ENCODE results near the gene TEAD1.

Gene TEAD1

GRCh38 chr11:12834630-12835029, 160.4 kb downstream of the TEAD1 start:
- DNase-seq (ENCODE audit: low spot score), result no peak

DNA sequence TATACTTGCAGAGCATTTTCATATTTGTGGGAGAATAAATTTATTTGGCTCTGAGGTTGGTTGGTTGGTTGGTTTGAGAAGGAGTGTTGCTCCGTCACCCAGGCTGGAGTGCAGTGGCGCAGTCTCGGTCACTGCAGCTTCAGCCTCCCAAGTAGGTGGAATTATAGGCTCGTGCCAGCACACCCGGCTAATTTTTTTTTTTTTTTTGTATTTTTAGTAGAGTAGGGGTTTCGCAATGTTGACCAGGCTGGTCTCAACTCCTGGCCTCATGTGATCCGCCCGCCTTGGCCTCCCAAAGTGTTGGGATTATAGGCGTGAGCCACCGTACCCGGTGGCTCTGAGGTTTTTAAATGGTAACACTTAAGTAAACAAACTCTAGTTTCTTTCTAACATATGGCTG, 161.1 kb downstream of the TEAD1 start:
- DNase-seq (ENCODE audit: low spot score), result no peak

- DNase-seq (ENCODE audit: low spot score), result no peak
These were observed 164.4 kb downstream of the TEAD1 start for GRCh38 chr11:12838463-12839123.

GRCh38 chr11:12840871-12841660, 166.8 kb downstream of the TEAD1 start:
- DNase-seq (ENCODE audit: low spot score), result no peak

- no peak for DNase-seq (ENCODE audit: low spot score)
These were observed 167.9 kb downstream of the TEAD1 start for GRCh38 chr11:12841946-12842630.

DNA sequence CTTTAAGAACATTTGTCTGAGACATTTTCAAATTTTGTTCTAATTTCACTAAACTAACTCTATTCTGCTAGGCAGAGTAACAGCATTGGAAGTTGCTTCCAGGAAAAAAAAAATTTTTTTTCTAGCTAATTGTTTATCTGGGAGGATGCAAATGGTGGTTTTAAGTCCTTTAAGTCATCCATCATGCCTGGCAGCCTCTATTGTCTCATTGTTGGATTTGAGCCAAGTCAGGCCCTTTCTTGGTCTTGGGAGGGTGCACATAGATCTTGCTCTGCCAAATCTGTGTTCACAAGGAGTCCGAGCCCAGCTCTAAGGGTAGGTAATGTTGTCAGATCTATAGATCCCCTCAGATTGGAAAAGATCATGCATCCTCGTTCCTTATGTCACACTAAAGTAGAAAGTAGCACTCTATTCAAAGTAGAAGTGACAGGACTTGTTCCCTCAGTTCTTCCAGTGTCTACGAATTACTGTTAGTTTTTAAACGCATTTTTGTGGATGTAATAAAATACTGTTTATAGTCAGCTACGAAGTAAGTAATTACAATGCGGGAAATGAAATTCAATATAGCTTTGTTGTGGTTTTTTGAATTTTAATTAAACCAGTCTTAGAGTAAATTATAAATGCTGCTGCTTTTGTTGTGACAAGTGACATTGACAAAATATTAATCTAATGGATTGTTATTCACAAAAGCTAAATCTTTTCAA, 168.9 kb downstream of the TEAD1 start:
- no peak for DNase-seq (ENCODE audit: low spot score)

GRCh38 chr11:12845163-12845562, 170.9 kb downstream of the TEAD1 start:
- no peak for DNase-seq (ENCODE audit: low spot score)

- DNase-seq (ENCODE audit: low spot score), result no peak
These were observed 171.6 kb downstream of the TEAD1 start for GRCh38 chr11:12845739-12846358.

DNA sequence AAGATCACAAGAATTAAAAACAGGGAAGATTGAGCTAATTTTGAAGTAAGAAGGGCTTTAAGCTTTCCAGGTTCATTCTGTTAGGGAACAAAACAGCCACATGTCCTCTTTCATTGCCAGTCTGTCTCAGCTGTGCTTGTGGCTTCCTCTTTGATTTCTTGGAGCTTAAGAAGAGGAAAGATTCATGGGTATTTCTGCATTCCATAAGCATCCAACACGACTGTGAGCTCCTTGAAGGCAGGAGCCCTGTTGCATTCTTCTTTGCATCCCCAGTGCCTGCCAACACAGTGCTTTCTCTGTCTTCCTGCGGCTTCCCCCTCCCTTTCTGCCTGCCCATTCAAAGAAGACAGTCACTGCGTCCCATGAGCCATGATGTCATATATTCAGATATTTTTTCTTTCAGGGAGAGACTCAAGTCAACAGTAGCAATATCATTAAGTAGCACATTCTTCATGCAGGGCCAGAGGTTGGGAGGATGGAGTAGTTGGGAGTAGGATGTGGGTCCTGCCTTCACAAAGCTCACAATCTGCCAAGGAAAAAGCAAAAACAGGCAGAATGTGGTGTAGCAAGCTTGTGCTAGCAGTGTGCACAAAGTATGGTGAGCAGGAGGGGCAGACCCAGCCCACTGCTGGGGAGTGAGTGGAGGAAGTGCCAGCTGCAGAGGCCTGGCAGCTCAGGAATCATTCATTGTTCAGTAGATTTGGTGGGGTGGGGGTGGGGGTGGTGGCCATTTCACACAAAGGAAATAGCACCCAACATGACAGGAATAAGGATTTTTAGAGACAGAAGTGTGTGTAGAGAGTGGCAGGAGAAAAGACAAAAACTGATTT, 172.8 kb downstream of the TEAD1 start:
- no peak for DNase-seq (ENCODE audit: low spot score)

DNA sequence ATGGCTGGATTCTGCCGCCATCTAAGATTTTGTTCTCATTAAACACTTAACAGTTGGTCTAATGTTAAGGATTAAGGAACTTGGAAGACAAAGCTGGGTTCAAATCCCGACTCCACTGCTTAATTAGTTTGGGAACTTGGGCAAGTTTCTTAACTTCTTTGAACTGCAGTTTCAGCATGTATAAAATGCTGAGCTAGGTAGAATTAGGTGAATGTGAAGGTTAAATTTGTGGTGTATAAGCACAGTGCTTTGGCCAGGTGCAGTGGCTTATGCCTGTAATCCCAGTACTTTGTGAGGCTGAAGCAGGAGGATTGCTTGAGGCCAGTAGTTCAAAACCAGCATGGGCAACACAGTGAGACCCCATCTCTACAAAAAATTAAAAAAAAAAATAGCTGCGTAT, 174.2 kb downstream of the TEAD1 start:
- no peak for DNase-seq (ENCODE audit: low spot score)

DNA sequence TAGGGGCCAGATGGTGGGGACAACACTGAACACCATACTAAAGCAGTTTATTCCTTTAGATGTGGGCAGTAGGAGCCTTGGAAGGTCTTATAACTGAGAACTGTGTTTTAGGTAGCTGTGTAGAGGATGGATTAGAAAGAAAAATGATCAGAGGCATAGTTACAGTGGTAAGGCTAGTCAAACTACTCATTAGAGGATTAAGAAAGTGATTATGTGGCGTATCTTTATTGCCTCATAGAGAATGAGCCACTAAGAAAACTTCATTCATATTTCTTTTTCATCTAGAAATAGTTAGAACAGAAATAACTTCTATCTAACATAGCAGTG, 179.1 kb downstream of the TEAD1 start:
- DNase-seq (ENCODE audit: low spot score), result no peak

- no peak for DNase-seq (ENCODE audit: low spot score)
These were observed 179.6 kb downstream of the TEAD1 start for GRCh38 chr11:12853652-12854296.

DNA sequence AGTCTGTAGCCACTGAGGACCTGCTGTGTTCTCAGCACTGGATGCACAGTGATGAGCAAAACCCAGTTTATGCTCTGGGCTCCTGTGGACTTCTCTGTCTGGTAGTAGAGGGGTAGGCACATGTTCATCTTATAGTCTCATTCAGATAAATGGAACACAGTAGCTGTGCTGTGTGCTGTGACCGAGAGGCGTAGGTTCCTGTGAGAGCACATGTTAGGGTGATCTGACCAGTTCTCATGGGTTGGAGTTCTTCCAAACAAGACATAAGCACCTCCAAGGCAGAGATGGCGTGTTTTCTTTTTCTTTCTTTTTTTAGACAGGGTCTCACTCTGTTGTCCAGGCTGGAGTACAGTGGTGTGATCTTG, 180.1 kb downstream of the TEAD1 start:
- no peak for DNase-seq (ENCODE audit: low spot score)

- no peak for DNase-seq (ENCODE audit: low spot score)
These were observed 180.6 kb downstream of the TEAD1 start for GRCh38 chr11:12854829-12855228.

DNA sequence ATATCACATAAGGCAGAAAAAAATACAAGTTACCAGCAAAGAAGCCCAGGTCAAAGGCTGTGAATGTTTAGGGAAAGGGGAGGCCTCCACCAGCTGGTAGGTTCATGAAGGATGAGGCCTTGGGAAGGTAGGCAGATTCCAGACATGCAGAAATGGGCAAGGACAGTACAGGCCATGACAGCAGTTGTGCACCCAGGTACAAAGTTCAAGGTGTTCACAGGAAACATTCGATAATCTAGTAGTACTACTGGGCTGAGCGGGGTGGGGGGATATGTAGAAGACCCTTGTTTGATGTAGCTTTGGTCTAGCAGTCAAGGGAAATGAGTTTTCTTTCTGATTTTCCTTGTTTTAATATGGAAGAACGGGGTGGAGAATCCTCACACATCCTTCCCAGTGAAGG, 182.1 kb downstream of the TEAD1 start:
- no peak for DNase-seq (ENCODE audit: low spot score)

DNA sequence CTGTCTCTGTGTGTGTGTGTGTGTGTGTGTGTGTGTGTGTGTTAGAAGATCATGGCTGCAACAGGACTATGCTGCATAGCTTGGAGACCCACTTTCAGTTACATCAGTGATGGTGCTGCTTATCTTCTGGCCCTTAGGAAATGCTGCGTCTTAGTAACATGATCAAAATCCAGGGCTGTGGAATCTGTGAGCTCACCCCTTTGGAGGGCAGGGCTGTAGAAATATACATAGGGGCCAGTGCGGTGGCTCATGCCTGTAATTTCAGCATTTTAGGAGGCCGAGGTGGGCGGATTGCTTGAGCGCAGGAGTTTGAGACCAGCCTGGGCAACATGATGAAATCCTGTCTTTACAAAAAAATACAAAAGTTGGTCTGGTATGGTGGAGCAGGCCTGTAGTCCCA, 183.4 kb downstream of the TEAD1 start:
- no peak for DNase-seq (ENCODE audit: low spot score)

DNA sequence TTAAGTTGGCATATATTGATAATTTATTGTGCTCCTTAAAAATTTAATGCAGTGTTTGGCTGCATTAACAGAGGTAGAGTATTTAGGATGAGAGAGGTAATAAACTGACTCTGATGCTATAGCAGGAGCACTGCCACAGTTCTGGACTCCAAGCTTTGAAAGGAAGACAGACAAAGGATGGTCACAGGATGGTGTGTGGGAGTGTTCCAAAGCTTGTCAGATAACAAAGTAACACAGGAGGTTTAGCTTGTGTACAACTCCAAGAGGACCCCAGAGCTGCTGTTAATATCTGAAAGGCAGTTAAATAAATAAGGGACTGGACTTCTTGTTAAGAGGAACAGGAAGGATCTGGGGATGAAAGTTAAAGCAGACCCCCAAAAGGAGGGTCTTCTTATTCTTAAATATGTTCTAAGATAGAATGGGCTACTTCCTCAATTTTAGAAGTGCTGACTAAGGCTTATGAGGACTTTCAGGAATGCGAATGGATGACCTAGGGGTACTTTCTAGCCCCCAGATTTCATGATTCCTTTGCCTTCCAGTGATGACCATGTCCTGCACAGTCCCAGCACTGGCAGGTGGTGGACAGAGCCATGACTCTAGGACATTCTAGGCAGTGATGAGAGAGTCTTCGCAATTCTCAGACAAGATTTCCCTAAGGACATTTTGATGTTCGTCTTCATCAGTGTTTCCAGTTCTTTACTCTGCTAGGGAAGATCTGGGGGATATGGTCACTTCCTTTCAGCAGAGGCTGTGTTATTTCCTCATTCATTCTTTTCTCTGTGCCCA, 185.8 kb downstream of the TEAD1 start:
- no peak for DNase-seq (ENCODE audit: low spot score)

DNA sequence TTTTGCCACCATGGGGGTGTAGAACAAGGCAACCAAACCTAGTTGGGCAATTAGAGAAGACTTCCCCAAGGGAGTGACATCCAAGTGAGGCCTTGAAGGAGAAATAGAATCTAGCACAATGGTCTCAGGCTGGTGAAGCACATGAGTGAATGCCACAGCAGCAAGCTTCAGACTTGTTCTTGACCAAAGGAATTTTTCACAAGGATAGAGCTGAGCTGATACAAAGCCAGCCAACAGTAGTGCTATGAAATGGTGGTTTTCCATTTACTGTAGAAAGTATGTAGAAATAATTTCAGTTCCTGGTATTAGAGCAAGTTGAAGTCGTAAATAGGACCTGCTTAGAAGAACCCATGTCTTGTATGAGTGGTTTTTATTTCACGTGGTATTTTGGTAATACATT, 186.6 kb downstream of the TEAD1 start:
- no peak for DNase-seq (ENCODE audit: low spot score)

GRCh38 chr11:12862696-12863469, 188.7 kb downstream of the TEAD1 start:
- no peak for DNase-seq (ENCODE audit: low spot score)
